PC-9 (cell line): Measurements from ENCODE around the gene FOXP1. TPM values are rescaled to one million over a fixed set of nuclear protein-coding genes. Genes with fewer than 3 reads are reported as not detected.

ENCODE experiments used
- BruUV-seq: library from RNA; stranded (reverse); fragments of 400-500 nt; replicated peaks from 2 replicates; lab custom pipeline; 2021; lab: Mats Ljungman, UMichigan
- CTCF ChIA-PET: fragments of 300-600 bp; sonication (Branson Sonifier 250); formaldehyde crosslinking; loops from one replicate; lab custom pipeline; 2022; ENCODE audit warnings: antibody characterized with exemption; lab: Charles Lee
- POLR2A ChIA-PET: fragments of 300-600 bp; sonication (Branson Sonifier 250); formaldehyde crosslinking; loops from one replicate; lab custom pipeline; 2022; ENCODE audit warnings: antibody characterized with exemption; ENCODE audit not compliant: unreplicated experiment; lab: Charles Lee
- DNase-seq, 2 experiments: peaks; one replicate each; pipeline versions ENCODE4 v3.0.0 to v3.0.0-alpha.2; 2015 to 2022; ENCODE audit warnings: mixed read lengths in 1 of 2
- H2AFZ ChIP-seq: fragments of 200-600 bp; sonication (generic); 2 replicates; pipeline ENCODE4 v1.8.1; 2017; ENCODE audit warnings: antibody characterized with exemption
- H3F3A ChIP-seq: fragments of 200-600 bp; sonication (generic); 2 replicates; pipeline ENCODE4 v1.8.1; 2017; ENCODE audit warnings: antibody characterized with exemption, mild to moderate bottlenecking, low read depth; ENCODE audit not compliant: insufficient read depth
- H3K27ac ChIP-seq: fragments of 200-600 bp; sonication (generic); 2 replicates; pipeline ENCODE4 v1.6.1; 2016; ENCODE audit warnings: mixed run types
- H3K27me3 ChIP-seq: fragments of 200-600 bp; sonication (generic); 2 replicates; pipeline ENCODE4 v1.6.1; 2016; ENCODE audit warnings: low read depth, mixed run types; ENCODE audit not compliant: insufficient read depth
- H3K36me3 ChIP-seq: fragments of 200-600 bp; sonication (generic); 2 replicates; pipeline ENCODE4 v1.6.1; 2016; ENCODE audit warnings: low read depth, mixed run types
- H3K4me1 ChIP-seq: fragments of 200-600 bp; sonication (generic); replicated peaks from 2 replicates; pipeline ENCODE4 v1.6.1; 2016; ENCODE audit warnings: mixed run types; ENCODE audit not compliant: insufficient read depth
- H3K4me2 ChIP-seq: fragments of 200-600 bp; sonication (generic); 2 replicates; pipeline ENCODE4 v1.6.1; 2017; ENCODE audit warnings: mixed run types
- H3K4me3 ChIP-seq: fragments of 200-600 bp; sonication (generic); 2 replicates; pipeline ENCODE4 v1.6.1; 2016; ENCODE audit warnings: mixed run types
- H3K79me2 ChIP-seq: fragments of 200-600 bp; sonication (generic); 2 replicates; pipeline ENCODE4 v1.6.1; 2017; ENCODE audit warnings: low read depth, mixed run types
- H3K9me2 ChIP-seq: fragments of 200-600 bp; sonication (generic); 2 replicates; pipeline ENCODE4 v1.8.1; 2017; ENCODE audit warnings: mild to moderate bottlenecking; ENCODE audit not compliant: insufficient read depth
- H3K9me3 ChIP-seq: fragments of 200-600 bp; sonication (generic); 2 replicates; pipeline ENCODE4 v1.8.1; 2016; ENCODE audit warnings: low read depth; ENCODE audit not compliant: insufficient read depth
- H4K20me1 ChIP-seq: fragments of 200-600 bp; sonication (generic); 2 replicates; pipeline ENCODE4 v1.8.1; 2017; ENCODE audit not compliant: insufficient read depth
- CTCF ChIP-seq: fragments of 200-600 bp; sonication (generic); conservative IDR thresholded peaks from 2 replicates; pipeline ENCODE4 v1.6.1; 2017; ENCODE audit warnings: mixed run types, antibody characterized with exemption, mild to moderate bottlenecking, moderate library complexity
- EZH2 ChIP-seq: fragments of 200-600 bp; sonication (generic); IDR thresholded peaks from 2 replicates; pipeline ENCODE4 v1.8.0; 2017; ENCODE audit warnings: antibody characterized with exemption, low read depth
- intact Hi-C: fragments of 100-400 bp; cut with micrococcal nuclease; formaldehyde crosslinking; loops from one replicate; pipeline ENCODE4 v1.10.0; 2022; ENCODE audit not compliant: unreplicated experiment
- total RNA-seq: library from RNA; stranded (reverse); gene quantifications from 2 replicates; pipeline ENCODE4 v1.2.3, GENCODE V29; 2021

The FOXP1 gene
- total RNA-seq, 1 experiment from 2014 or later: 33.3 TPM

- no peak for DNase-seq
- H3K4me2 ChIP-seq: no peak overlapping the region
- no peaks in the 10 kb centered on the region for H3K4me1 ChIP-seq
- TF ChIP-seq CTCF: no peak
- TF ChIP-seq EZH2: no peak
- H4K20me1 ChIP-seq: no peaks in the 10 kb centered on the region
- ChIA-PET POLR2A (no interaction called here), CTCF (no interaction called here)
- no peaks in the 10 kb centered on the region for H3K9me2 ChIP-seq
- H3F3A ChIP-seq: no peaks in the 10 kb centered on the region
- no TSS peak for BruUV-seq
- H3K9me3 ChIP-seq: no peaks in the 10 kb centered on the region
- no peak overlapping the region for H3K4me3 ChIP-seq
- H2AFZ ChIP-seq: no peak overlapping the region
- intact Hi-C loops: no loop called here
- H3K27me3 ChIP-seq: no peaks in the 10 kb centered on the region
- H3K27ac ChIP-seq: no peak overlapping the region
- H3K36me3 ChIP-seq: no peaks in the 10 kb centered on the region
- H3K79me2 ChIP-seq: no peaks in the 10 kb centered on the region
These were observed 71.0 kb downstream of the FOXP1 start for GRCh38 chr3:71512544-71512943.

- DNase-seq: no peak
- Histone ChIP-seq H3K27ac (no peak overlapping the region), H2AFZ (no peak overlapping the region), H3K9me3 (no peaks in the 10 kb centered on the region), H3K4me3 (no peak overlapping the region), H3K27me3 (no peaks in the 10 kb centered on the region), H3K79me2 (no peaks in the 10 kb centered on the region), H4K20me1 (no peaks in the 10 kb centered on the region), H3K4me1 (no peaks in the 10 kb centered on the region), H3K9me2 (no peaks in the 10 kb centered on the region), H3K36me3 (no peaks in the 10 kb centered on the region), H3K4me2 (no peak overlapping the region), H3F3A (no peaks in the 10 kb centered on the region)
- POLR2A ChIA-PET: no interaction called here
- intact Hi-C loops: no loop called here
- BruUV-seq: no TSS peak
- TF ChIP-seq CTCF: no peak
- no peak for TF ChIP-seq EZH2
- CTCF ChIA-PET: no interaction called here
These were observed 71.5 kb downstream of the FOXP1 start for GRCh38 chr3:71512000-71512399.

- Histone ChIP-seq H4K20me1 (no peaks in the 10 kb centered on the region), H3K27me3 (no peaks in the 10 kb centered on the region), H3K9me3 (no peaks in the 10 kb centered on the region), H2AFZ (no peak overlapping the region), H3K4me3 (no peak overlapping the region), H3K36me3 (no peaks in the 10 kb centered on the region), H3K9me2 (no peaks in the 10 kb centered on the region), H3F3A (no peaks in the 10 kb centered on the region), H3K4me1 (no peaks in the 10 kb centered on the region), H3K79me2 (no peaks in the 10 kb centered on the region), H3K4me2 (no peak overlapping the region), H3K27ac (no peak overlapping the region)
- no TSS peak for BruUV-seq
- ChIA-PET CTCF (no interaction called here), POLR2A (no interaction called here)
- no peak for DNase-seq
- intact Hi-C loops: no loop called here
- TF ChIP-seq EZH2 (no peak), CTCF (no peak)
These were observed 72.1 kb downstream of the FOXP1 start for GRCh38 chr3:71511446-71511845.
